ENCODE results near the gene MEAF6. TPM values are rescaled to one million over a fixed set of nuclear protein-coding genes. Genes with fewer than 3 reads are reported as not detected.
"Not testable (repeated sequence)": the region's sequence is repeated elsewhere in the genome, so short reads cannot be mapped to it uniquely, and the experiment has no call there.

MEAF6 gene
- 10 to 100 TPM; 26.9 to 81.7 (median 54.7) TPM for total RNA-seq

GRCh38 chr1:37514350-37515184 is at the start of gene MEAF6:
Gene MEAF6, minus strand, starts transcription at chr1:37514766. Its CDS starts 20 bp downstream, at chr1:37514746.
- H3K27ac ChIP-seq, result peak within 1 kb of the TSS; percentile 88 to 94 (median 91)
- peaks cover 0 to 14% (median 2%) of the 10 kb centered on the region in 4 donors for H3K4me1 ChIP-seq
- H3K27me3 ChIP-seq, result no peaks in the 10 kb centered on the region
- TF ChIP-seq POLR2A (IDR thresholded peaks at IDR 0.05) (peak; percentile 79 to 80), CTCF (IDR thresholded peaks at IDR 0.05) (peak; percentile 63 to 90 (median 86))
- peaks cover 0 to 22% (median 0%) of the 10 kb centered on the region in 3 donors for H3K36me3 ChIP-seq
- peak; percentile 77 to 92 (median 90) for DNase-seq
- H3K9me3 ChIP-seq, result no peaks in the 10 kb centered on the region
- peak within 1 kb of the TSS; percentile 83 to 95 (median 91) for H3K4me3 ChIP-seq

GRCh38 chr1:37562984-37563383 is 48.4 kb upstream of the MEAF6 start:
- no peak for TF ChIP-seq CTCF (IDR thresholded peaks at IDR 0.05)
- no peak for TF ChIP-seq POLR2A (IDR thresholded peaks at IDR 0.05)
- Histone ChIP-seq H3K4me1 (no peaks in the 10 kb centered on the region), H3K36me3 (peaks cover 0 to 32% (median 0%) of the 10 kb centered on the region in 3 donors), H3K9me3 (no peaks in the 10 kb centered on the region), H3K27ac (no peak overlapping the region), H3K4me3 (no peak overlapping the region), H3K27me3 (no peaks in the 10 kb centered on the region)
- no peak for DNase-seq

DNA sequence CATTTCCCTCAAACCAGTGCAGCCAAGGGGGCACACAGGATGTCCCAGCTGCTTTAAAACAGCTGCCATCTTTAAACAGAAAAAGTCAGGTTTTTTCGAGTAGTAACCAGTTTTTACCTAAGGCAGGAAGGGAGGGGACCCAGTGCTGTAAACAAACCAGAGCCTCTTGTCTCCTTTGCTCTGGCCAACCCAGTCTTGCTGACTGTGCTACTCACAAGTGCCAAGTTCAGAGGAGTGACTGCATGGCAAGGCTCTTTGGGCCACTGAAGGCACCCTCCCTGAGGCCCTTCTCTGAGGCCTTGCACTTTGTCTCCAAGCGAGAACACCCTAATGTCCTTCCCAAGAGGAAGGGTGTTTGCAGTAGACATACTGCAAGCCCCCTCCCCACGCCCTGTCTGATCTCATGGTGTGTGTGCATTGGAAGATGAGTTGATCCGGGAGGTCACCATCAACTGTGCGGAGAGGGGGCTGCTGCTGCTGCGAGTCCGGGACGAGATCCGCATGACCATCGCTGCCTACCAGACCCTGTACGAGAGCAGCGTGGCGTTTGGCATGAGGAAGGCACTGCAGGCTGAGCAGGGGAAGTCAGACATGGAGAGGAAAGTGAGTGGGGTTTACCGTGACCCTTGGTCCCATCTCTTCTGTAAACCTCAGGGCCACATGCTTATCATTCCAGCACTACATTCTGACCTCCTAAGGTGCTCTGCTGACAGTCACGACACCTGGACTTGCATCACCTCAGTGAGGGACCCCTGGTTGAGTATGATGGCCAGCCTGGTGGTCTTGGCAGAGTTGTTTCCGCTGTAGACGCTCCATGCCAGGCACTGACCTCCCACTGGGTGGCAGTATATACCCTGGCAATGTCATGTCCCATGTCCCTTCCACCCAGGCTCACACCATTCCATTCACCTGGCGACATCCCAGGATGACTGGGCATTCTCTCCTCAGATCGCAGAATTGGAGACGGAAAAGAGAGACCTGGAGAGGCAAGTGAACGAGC is 46.9 kb upstream of the MEAF6 start:
- no peak overlapping the region for H3K4me3 ChIP-seq
- peak in 1 of 3 donors; percentile 48 for DNase-seq
- TF ChIP-seq CTCF (IDR thresholded peaks at IDR 0.05) (peak in 4 of 6 experiments; percentile 31 to 40 (median 36)), POLR2A (IDR thresholded peaks at IDR 0.05) (no peak)
- no peaks in the 10 kb centered on the region for H3K27me3 ChIP-seq
- peaks cover 0 to under 1% (median 0%) of the 10 kb centered on the region in 4 donors for H3K4me1 ChIP-seq
- peaks cover 0 to 16% (median 0%) of the 10 kb centered on the region in 3 donors for H3K36me3 ChIP-seq
- H3K27ac ChIP-seq, result no peak overlapping the region
- no peaks in the 10 kb centered on the region for H3K9me3 ChIP-seq

GRCh38 chr1:37560401-37561132 is 46.0 kb upstream of the MEAF6 start:
- no peak overlapping the region for H3K4me3 ChIP-seq
- peaks cover 0 to 6% (median 0%) of the 10 kb centered on the region in 4 donors for H3K4me1 ChIP-seq
- no peak overlapping the region for H3K27ac ChIP-seq
- H3K27me3 ChIP-seq, result no peaks in the 10 kb centered on the region
- TF ChIP-seq CTCF (IDR thresholded peaks at IDR 0.05) (no peak), POLR2A (IDR thresholded peaks at IDR 0.05) (no peak)
- peaks cover 0 to 8% (median 0%) of the 10 kb centered on the region in 3 donors for H3K36me3 ChIP-seq
- DNase-seq, result no peak
- no peaks in the 10 kb centered on the region for H3K9me3 ChIP-seq

- not testable (repeated sequence) for H3K4me1 ChIP-seq, DNase-seq, H3K27me3 ChIP-seq, H3K36me3 ChIP-seq, H3K27ac ChIP-seq, H3K4me3 ChIP-seq, H3K9me3 ChIP-seq
These were observed 45.4 kb upstream of the MEAF6 start for GRCh38 chr1:37559957-37560379.

All from Peyer's patch (tissue), 4 donors.